ENCODE measurements around the gene PITRM1. TPM values are rescaled to one million over a fixed set of nuclear protein-coding genes. Genes with fewer than 3 reads are reported as not detected.

The PITRM1 gene
- total RNA-seq, 2 experiments from 2014 or later, result 34.6 to 40.3 TPM

GRCh38 chr10:3102720-3103427 lies 69.7 kb downstream of the PITRM1 start:
- intact Hi-C loops (cut with micrococcal nuclease; ENCODE audit: unreplicated experiment), result no loop called here
- Histone ChIP-seq H3K9me3 (ENCODE audit: low read length) (no peaks in the 10 kb centered on the region), H3K36me3 (ENCODE audit: insufficient read depth, low read length) (peaks cover 84% of the 10 kb centered on the region), H3K9me2 (ENCODE audit: insufficient read depth, low read length) (no peaks in the 10 kb centered on the region), H3K79me2 (ENCODE audit: insufficient read depth, low read depth, low read length) (peaks cover under 1% of the 10 kb centered on the region; the same call in 1 of the 2 replicates), H3K27ac (ENCODE audit: low read depth, low read length, poor library complexity, severe bottlenecking) (no peak overlapping the region), H3K4me3 (ENCODE audit: low read depth, low read length, poor library complexity, severe bottlenecking) (no peak overlapping the region), H2AFZ (ENCODE audit: low read length) (no peak overlapping the region), H4K20me1 (ENCODE audit: insufficient read depth, low read length) (no peaks in the 10 kb centered on the region), H3K4me2 (ENCODE audit: low read length) (no peak overlapping the region), H3K4me1 (ENCODE audit: insufficient read depth, low read length, poor library complexity, severe bottlenecking) (no peaks in the 10 kb centered on the region)
- no peak for DNase-seq (ENCODE audit: low spot score)
- BruUV-seq (replicated peaks), result no TSS peak
- POLR2A ChIA-PET, result no interaction called here
- TF ChIP-seq CTCF (conservative IDR thresholded peaks at IDR 0.05; ENCODE audit: low read length) (no peak), EZH2phosphoT487 (IDR thresholded peaks at IDR 0.05; ENCODE audit: borderline replicate concordance, low read depth, low read length) (no peak)
- CTCF ChIA-PET (ENCODE audit: unreplicated experiment), result interaction anchor here (0.5 kb wide), 1 partner anchor 70 kb away, joined by 3 read pairs; no protein-coding TSS in a partner anchor

GRCh38 chr10:3100856-3101640 lies 71.5 kb downstream of the PITRM1 start:
- Histone ChIP-seq H3K27ac (ENCODE audit: low read depth, low read length, poor library complexity, severe bottlenecking) (no peak overlapping the region), H3K4me1 (ENCODE audit: insufficient read depth, low read length, poor library complexity, severe bottlenecking) (no peaks in the 10 kb centered on the region), H3K9me2 (ENCODE audit: insufficient read depth, low read length) (no peaks in the 10 kb centered on the region), H3K36me3 (ENCODE audit: insufficient read depth, low read length) (peaks cover 87% of the 10 kb centered on the region), H3K9me3 (ENCODE audit: low read length) (no peaks in the 10 kb centered on the region), H2AFZ (ENCODE audit: low read length) (no peak overlapping the region), H3K4me3 (ENCODE audit: low read depth, low read length, poor library complexity, severe bottlenecking) (no peak overlapping the region), H4K20me1 (ENCODE audit: insufficient read depth, low read length) (no peaks in the 10 kb centered on the region), H3K4me2 (ENCODE audit: low read length) (no peak overlapping the region), H3K79me2 (ENCODE audit: insufficient read depth, low read depth, low read length) (peaks cover 18% of the 10 kb centered on the region)
- ChIA-PET CTCF (ENCODE audit: unreplicated experiment) (no interaction called here), POLR2A (interaction anchor here (1.6 kb wide), 1 partner anchor 10 kb away, joined by 6 read pairs; no protein-coding TSS in a partner anchor)
- intact Hi-C loops (cut with micrococcal nuclease; ENCODE audit: unreplicated experiment), result no loop called here
- BruUV-seq (replicated peaks), result no TSS peak
- DNase-seq (ENCODE audit: low spot score), result no peak
- TF ChIP-seq CTCF (conservative IDR thresholded peaks at IDR 0.05; ENCODE audit: low read length), result no peak
- TF ChIP-seq EZH2phosphoT487 (IDR thresholded peaks at IDR 0.05; ENCODE audit: borderline replicate concordance, low read depth, low read length), result no peak
